SK-N-SH (cell line): ENCODE data around the gene C1QL2.

Experiments used
- CHD2 ChIP-seq: fragments of 150-350 bp; IDR thresholded peaks from 2 replicates; pipeline ENCODE4 v1.6.1; 2018; ENCODE audit warnings: low read length; ENCODE audit not compliant: partially characterized antibody
- EZH2phosphoT487 ChIP-seq: fragments of 200-600 bp; sonication (generic); IDR thresholded peaks from 2 replicates; pipeline ENCODE4 v1.6.1; 2017; ENCODE audit warnings: low read depth, mixed run types, mild to moderate bottlenecking, antibody characterized with exemption, moderate library complexity, borderline replicate concordance
- RCOR1 ChIP-seq: fragments of 150-350 bp; IDR thresholded peaks from 2 replicates; pipeline ENCODE4 v1.6.1; 2017; ENCODE audit warnings: antibody characterized with exemption, low read length
- RFX5 ChIP-seq: IDR thresholded peaks from 2 replicates; pipeline ENCODE4 v1.6.1; 2012; ENCODE audit warnings: mild to moderate bottlenecking, improper control_type of control experiment, low read length
- TF ChIP-seq, protein P1 (sequence below): fragments of 200-600 bp; sonication (generic); IDR thresholded peaks from 2 replicates; pipeline ENCODE4 v1.6.1; 2017; ENCODE audit warnings: antibody characterized with exemption, mild to moderate bottlenecking, moderate library complexity

DNA sequence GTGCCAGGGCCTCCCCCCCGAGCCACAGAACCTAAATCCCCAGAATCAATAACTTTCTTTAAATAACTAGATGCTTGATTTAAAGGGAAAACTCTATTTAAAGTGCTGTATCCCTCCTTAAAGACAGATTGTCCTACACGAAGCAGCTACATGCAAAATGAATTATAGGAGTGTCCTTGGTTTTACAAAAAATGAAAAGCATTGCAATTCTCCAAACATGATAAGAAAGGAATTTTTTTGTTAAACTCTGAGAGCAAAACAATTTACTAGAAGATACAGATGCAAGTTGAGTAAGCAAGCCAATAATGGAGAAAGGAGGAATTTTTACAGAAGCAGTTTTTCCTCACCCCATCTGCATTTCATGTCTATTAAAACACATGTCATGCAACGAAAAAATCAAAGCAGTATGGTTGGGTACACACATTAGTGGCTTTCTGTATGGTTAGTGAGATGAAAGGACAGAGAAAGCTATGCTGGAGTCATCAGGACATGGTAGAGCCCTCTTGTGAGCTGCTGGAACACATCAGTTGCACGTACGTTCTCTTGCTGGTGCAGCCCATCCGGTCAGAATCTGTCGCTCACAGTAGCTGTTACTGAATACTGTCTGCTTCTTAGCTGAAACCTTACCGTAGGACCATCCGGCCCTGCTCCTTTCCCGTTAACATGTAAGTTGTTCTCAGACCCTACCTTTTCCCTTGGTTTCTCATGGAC is 39.1 kb upstream of the C1QL2 start:
- TF ChIP-seq CHD2 = no peak
- TF ChIP-seq RFX5 = no peak
- TF ChIP-seq, protein P1, sequence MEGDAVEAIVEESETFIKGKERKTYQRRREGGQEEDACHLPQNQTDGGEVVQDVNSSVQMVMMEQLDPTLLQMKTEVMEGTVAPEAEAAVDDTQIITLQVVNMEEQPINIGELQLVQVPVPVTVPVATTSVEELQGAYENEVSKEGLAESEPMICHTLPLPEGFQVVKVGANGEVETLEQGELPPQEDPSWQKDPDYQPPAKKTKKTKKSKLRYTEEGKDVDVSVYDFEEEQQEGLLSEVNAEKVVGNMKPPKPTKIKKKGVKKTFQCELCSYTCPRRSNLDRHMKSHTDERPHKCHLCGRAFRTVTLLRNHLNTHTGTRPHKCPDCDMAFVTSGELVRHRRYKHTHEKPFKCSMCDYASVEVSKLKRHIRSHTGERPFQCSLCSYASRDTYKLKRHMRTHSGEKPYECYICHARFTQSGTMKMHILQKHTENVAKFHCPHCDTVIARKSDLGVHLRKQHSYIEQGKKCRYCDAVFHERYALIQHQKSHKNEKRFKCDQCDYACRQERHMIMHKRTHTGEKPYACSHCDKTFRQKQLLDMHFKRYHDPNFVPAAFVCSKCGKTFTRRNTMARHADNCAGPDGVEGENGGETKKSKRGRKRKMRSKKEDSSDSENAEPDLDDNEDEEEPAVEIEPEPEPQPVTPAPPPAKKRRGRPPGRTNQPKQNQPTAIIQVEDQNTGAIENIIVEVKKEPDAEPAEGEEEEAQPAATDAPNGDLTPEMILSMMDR = no peak
- TF ChIP-seq RCOR1 = no peak
- no peak for TF ChIP-seq EZH2phosphoT487
